Globus pallidus (tissue), 1 donor: Measurements from ENCODE around the gene PLCB1.

Source experiments
- DNase-seq: peaks from one replicate; pipeline ENCODE4 v3.0.0-alpha.2; 2015; ENCODE audit warnings: low spot score

PLCB1 gene

GRCh38 chr20:8246716-8247115 is 114.7 kb downstream of the PLCB1 start:
- no peak for DNase-seq

- DNase-seq = no peak
Measured at GRCh38 chr20:8248051-8248450, 116.0 kb downstream of the PLCB1 start.

- DNase-seq = no peak
Measured at GRCh38 chr20:8249634-8250033, 117.6 kb downstream of the PLCB1 start.

GRCh38 chr20:8250539-8251200 is 118.6 kb downstream of the PLCB1 start:
- DNase-seq = no peak

GRCh38 chr20:8251201-8251575 is 119.1 kb downstream of the PLCB1 start:
- no peak for DNase-seq

- no peak for DNase-seq
Measured at GRCh38 chr20:8254911-8255582, 123.0 kb downstream of the PLCB1 start.

GRCh38 chr20:8255945-8256632 is 124.0 kb downstream of the PLCB1 start:
- DNase-seq = no peak

GRCh38 chr20:8260837-8261251 is 128.8 kb downstream of the PLCB1 start:
- DNase-seq = no peak

GRCh38 chr20:8262721-8263120 is 130.7 kb downstream of the PLCB1 start:
- DNase-seq = no peak

- no peak for DNase-seq
Measured at GRCh38 chr20:8265588-8265987, 133.5 kb downstream of the PLCB1 start.

GRCh38 chr20:8267009-8267408 is 134.9 kb downstream of the PLCB1 start:
- DNase-seq = no peak

GRCh38 chr20:8271727-8272126 is 139.7 kb downstream of the PLCB1 start:
- DNase-seq = no peak

GRCh38 chr20:8272766-8273165 is 140.7 kb downstream of the PLCB1 start:
- no peak for DNase-seq

GRCh38 chr20:8284902-8285301 is 152.8 kb downstream of the PLCB1 start:
- no peak for DNase-seq

- no peak for DNase-seq
Measured at GRCh38 chr20:8287340-8287739, 155.3 kb downstream of the PLCB1 start.

GRCh38 chr20:8291200-8291599 is 159.1 kb downstream of the PLCB1 start:
- no peak for DNase-seq

- DNase-seq = no peak
Measured at GRCh38 chr20:8291873-8292272, 159.8 kb downstream of the PLCB1 start.

- DNase-seq = no peak
Measured at GRCh38 chr20:8292793-8293192, 160.7 kb downstream of the PLCB1 start.

- DNase-seq = no peak
Measured at GRCh38 chr20:8293750-8294149, 161.7 kb downstream of the PLCB1 start.

GRCh38 chr20:8296536-8296935 is 164.5 kb downstream of the PLCB1 start:
- DNase-seq = no peak

- DNase-seq = no peak
Measured at GRCh38 chr20:8298426-8299043, 166.5 kb downstream of the PLCB1 start.

- DNase-seq = no peak
Measured at GRCh38 chr20:8299921-8300320, 167.9 kb downstream of the PLCB1 start.

- DNase-seq = no peak
Measured at GRCh38 chr20:8301655-8302054, 169.6 kb downstream of the PLCB1 start.
